H1 (cell line): ENCODE results near the gene RMDN2. TPM values are rescaled to one million over a fixed set of nuclear protein-coding genes. Genes with fewer than 3 reads are reported as not detected.

Experiments used
- PHF8 ChIP-seq: fragments of 200-600 bp; sonication (generic); conservative IDR thresholded peaks from 2 replicates; pipeline ENCODE4 v1.7.1; 2012; ENCODE audit warnings: low read depth, mild to moderate bottlenecking, inconsistent platforms, low read length, moderate library complexity
- polyA plus RNA-seq, 7 experiments: library from polyadenylated mRNA; depleted of rRNA in 3 of 7; stranded (reverse) in 5 of 7; unstranded in 2 of 7; fragments of >200 nt in 5 of 7; fragments of 200-250 nt in 2 of 7; gene quantifications; 1 replicate in 5 of 7; 2 replicates in 1 of 7; 4 replicates in 1 of 7; pipeline versions ENCODE4 v1.2.1 to v1.2.3, GENCODE V29; 2011 to 2013; ENCODE audit warnings: missing spikeins in 2 of 7, mixed read lengths in 2 of 7
- total RNA-seq: library from RNA; stranded (reverse); fragmentation: NEBNext Ultra II Directional; extraction: Animal tissue kit (Norgen Biotek cat#: 25700); gene quantifications from 2 replicates; pipeline ENCODE4 v1.2.1, GENCODE V29; 2021

The RMDN2 gene
- total and polyA plus RNA-seq, 2 of the 8 experiments (the other 6 are each of a cell fraction or from before 2014, with no cell fraction given) = 0.53 to 3.0 TPM

DNA sequence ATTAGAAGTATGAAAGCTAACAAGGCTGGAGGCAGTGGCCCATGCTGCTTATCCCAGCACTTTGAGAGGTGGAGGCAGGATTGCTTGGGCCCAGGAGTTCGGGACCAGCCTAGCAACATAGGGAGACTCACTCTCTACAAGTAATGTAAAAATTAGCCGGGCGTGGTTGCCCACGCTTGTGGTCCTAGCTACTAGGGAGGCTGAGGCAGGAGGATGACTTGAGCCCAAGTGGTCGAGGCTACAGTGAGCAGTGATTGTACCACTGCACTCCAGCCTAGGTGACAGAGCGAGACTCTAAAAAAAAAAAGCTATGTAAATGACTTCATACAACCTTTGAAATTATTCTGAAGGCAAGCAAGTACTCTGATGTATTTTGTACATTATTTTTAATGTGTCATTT, 1.5 kb downstream of the RMDN2 start (continued):
- TF ChIP-seq PHF8 = no peak
- TF ChIP-seq, all 59 proteins: peak for 0
